Breast epithelium (tissue), 3 donors: Measurements from ENCODE around the gene SEC24B.

ENCODE experiments used
- CTCF ChIP-seq, 3 donors: fragments of 450-650 bp; IDR thresholded peaks; one replicate each; pipeline ENCODE4 v1.5.1; 2016 to 2017; ENCODE audit warnings: antibody characterized with exemption in 3 of 3, mild to moderate bottlenecking in 3 of 3, moderate library complexity in 3 of 3
- POLR2AphosphoS5 ChIP-seq, 3 donors: sonication (generic); formaldehyde crosslinking; IDR thresholded peaks; one replicate each; pipeline ENCODE4 v1.6.1; 2017; ENCODE audit warnings: antibody characterized with exemption in 3 of 3

GRCh38 chr4:109511414-109511813, 77.8 kb downstream of the SEC24B start:
- no peak for TF ChIP-seq CTCF (IDR thresholded peaks at IDR 0.05)
- TF ChIP-seq POLR2AphosphoS5 (IDR thresholded peaks at IDR 0.05), result no peak
